WTC11 (cell line): ENCODE measurements around the gene ARMH4. TPM values are rescaled to one million over a fixed set of nuclear protein-coding genes. Genes with fewer than 3 reads are reported as not detected.

Experiments used
- ATAC-seq: fragments of 200-7000 bp; cut with Tn5 transposase; 2 replicates; pipeline ENCODE4 v1.10.0; 2021; ENCODE audit warnings: mild to moderate bottlenecking, moderate library complexity
- CTCF ChIA-PET: fragments of 300-600 bp; sonication (Branson Sonifier 250); formaldehyde crosslinking; loops from one replicate; lab custom pipeline; 2021; ENCODE audit warnings: antibody characterized with exemption; lab: Charles Lee
- POLR2A ChIA-PET: fragments of 350-600 bp; sonication (Branson Sonifier 250); formaldehyde crosslinking; loops from one replicate; lab custom pipeline; 2021; ENCODE audit warnings: antibody characterized with exemption; lab: Charles Lee
- DNase-seq: peaks from one replicate; pipeline ENCODE4 v3.0.0; 2021; ENCODE audit warnings: low spot score
- H3K27ac Mint-ChIP-seq: 2 replicates; pipeline ENCODE4 v1.8.0; 2021; ENCODE audit warnings: mixed read lengths
- H3K27me3 Mint-ChIP-seq: 2 replicates; pipeline ENCODE4 v1.8.0; 2021; ENCODE audit warnings: low read depth, mild to moderate bottlenecking, moderate library complexity, mixed read lengths
- H3K36me3 Mint-ChIP-seq: 2 replicates; pipeline ENCODE4 v1.8.0; 2021; ENCODE audit warnings: mixed read lengths
- H3K4me1 Mint-ChIP-seq: 2 replicates; pipeline ENCODE4 v1.8.0; 2022; ENCODE audit warnings: mixed read lengths
- H3K4me3 Mint-ChIP-seq: 2 replicates; pipeline ENCODE4 v1.8.0; 2021; ENCODE audit warnings: mild to moderate bottlenecking, moderate library complexity, mixed read lengths
- H3K9me3 Mint-ChIP-seq: 2 replicates; pipeline ENCODE4 v1.8.0; 2021; ENCODE audit warnings: mixed read lengths
- ATF1 ChIP-seq: sonication (generic); formaldehyde crosslinking; IDR thresholded peaks from 2 replicates; pipeline ENCODE4 v1.8.1; 2023; ENCODE audit warnings: mild to moderate bottlenecking, moderate library complexity, missing genetic modification reagents
- E2F5 ChIP-seq: sonication (generic); formaldehyde crosslinking; IDR thresholded peaks from 2 replicates; pipeline ENCODE4 v1.8.1; 2022; ENCODE audit warnings: mild to moderate bottlenecking, moderate library complexity, missing genetic modification reagents
- ELF4 ChIP-seq: sonication (generic); formaldehyde crosslinking; IDR thresholded peaks from 2 replicates; pipeline ENCODE4 v1.8.1; 2022; ENCODE audit warnings: low read depth, mild to moderate bottlenecking, moderate library complexity, missing genetic modification reagents
- FOXP4 ChIP-seq: sonication (generic); formaldehyde crosslinking; IDR thresholded peaks from 2 replicates; pipeline ENCODE4 v1.8.0; 2022; ENCODE audit warnings: mild to moderate bottlenecking, missing genetic modification reagents
- GABPB1 ChIP-seq: sonication (generic); formaldehyde crosslinking; IDR thresholded peaks from 2 replicates; pipeline ENCODE4 v1.8.1; 2023; ENCODE audit warnings: mild to moderate bottlenecking, missing genetic modification reagents
- JAZF1 ChIP-seq: fragments of 250-450 bp; sonication (Bioruptor Pico); IDR thresholded peaks from 2 replicates; pipeline ENCODE4 v1.9.0; 2021; ENCODE audit warnings: moderate library complexity, mild to moderate bottlenecking, inconsistent platforms
- JUN ChIP-seq: sonication (generic); formaldehyde crosslinking; IDR thresholded peaks from 2 replicates; pipeline ENCODE4 v1.8.0; 2023; ENCODE audit warnings: mild to moderate bottlenecking, missing genetic modification reagents
- MXD4 ChIP-seq: fragments of 250-450 bp; sonication (Bioruptor Pico); IDR thresholded peaks from 2 replicates; pipeline ENCODE4 v1.8.0; 2021; ENCODE audit warnings: mild to moderate bottlenecking, moderate library complexity, borderline replicate concordance
- NR2C2 ChIP-seq: sonication (generic); formaldehyde crosslinking; IDR thresholded peaks from 2 replicates; pipeline ENCODE4 v1.8.0; 2022; ENCODE audit warnings: mild to moderate bottlenecking, missing genetic modification reagents
- PRRX2 ChIP-seq: fragments of 250-450 bp; sonication (Bioruptor Pico); IDR thresholded peaks from 2 replicates; pipeline ENCODE4 v1.8.0; 2021; ENCODE audit warnings: mild to moderate bottlenecking
- SMAD3 ChIP-seq: sonication (generic); formaldehyde crosslinking; IDR thresholded peaks from 2 replicates; pipeline ENCODE4 v1.8.0; 2022; ENCODE audit warnings: missing genetic modification reagents, mild to moderate bottlenecking, borderline replicate concordance
- SP1 ChIP-seq: sonication (generic); formaldehyde crosslinking; conservative IDR thresholded peaks from 2 replicates; pipeline ENCODE4 v1.8.1; 2022; ENCODE audit warnings: missing genetic modification reagents
- TCF7 ChIP-seq: sonication (generic); formaldehyde crosslinking; IDR thresholded peaks from 2 replicates; pipeline ENCODE4 v1.8.0; 2022; ENCODE audit warnings: mild to moderate bottlenecking, low read depth, missing genetic modification reagents, moderate library complexity
- ZNF232 ChIP-seq: sonication (generic); formaldehyde crosslinking; IDR thresholded peaks from 2 replicates; pipeline ENCODE4 v1.8.0; 2022; ENCODE audit warnings: mild to moderate bottlenecking, missing genetic modification reagents
- ZNF425 ChIP-seq: fragments of 250-450 bp; sonication (Bioruptor Pico); conservative IDR thresholded peaks from 2 replicates; pipeline ENCODE4 v1.9.0; 2021; ENCODE audit warnings: mild to moderate bottlenecking
- total RNA-seq: library from RNA; stranded (reverse); gene quantifications from 3 replicates; pipeline ENCODE4 v1.2.3, GENCODE V29; 2021
- TF ChIP-seq, protein P1 (sequence below): sonication (generic); formaldehyde crosslinking; IDR thresholded peaks from 2 replicates; pipeline ENCODE4 v1.8.0; 2022; ENCODE audit warnings: mild to moderate bottlenecking, missing genetic modification reagents
- TF ChIP-seq, protein P2 (sequence below): sonication (generic); formaldehyde crosslinking; IDR thresholded peaks from 2 replicates; pipeline ENCODE4 v1.8.0; 2022; ENCODE audit warnings: mild to moderate bottlenecking, missing genetic modification reagents
- TF ChIP-seq, protein P3 (sequence below): sonication (generic); formaldehyde crosslinking; conservative IDR thresholded peaks from 2 replicates; pipeline ENCODE4 v1.8.1; 2023; ENCODE audit warnings: mild to moderate bottlenecking, low read depth, missing genetic modification reagents, moderate library complexity

ARMH4 gene
- total RNA-seq, 1 experiment from 2014 or later = 12.2 TPM

DNA sequence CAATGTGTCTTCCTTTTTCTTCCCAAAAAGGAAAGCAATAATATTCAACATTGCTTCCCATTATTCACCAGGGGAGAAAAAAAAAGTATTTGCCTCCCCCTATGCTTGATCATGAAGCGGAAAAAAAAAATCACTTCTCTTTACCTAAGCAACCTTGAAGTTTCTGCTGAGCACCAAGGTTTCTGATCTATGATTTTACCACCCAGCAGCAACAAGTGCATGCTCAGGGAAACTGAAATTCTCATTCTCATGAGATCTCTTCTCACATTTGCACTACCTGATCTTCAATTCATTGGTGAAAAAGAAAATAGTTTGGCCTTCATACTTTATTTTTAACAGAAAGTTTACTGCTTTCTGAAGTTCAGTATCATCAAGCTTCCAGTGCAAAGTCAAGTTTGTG lies 125.8 kb downstream of the ARMH4 start:
- no peaks in the 10 kb centered on the region for H3K27me3 Mint-ChIP-seq
- no peak overlapping the region for H3K4me3 Mint-ChIP-seq
- TF ChIP-seq, protein P1, sequence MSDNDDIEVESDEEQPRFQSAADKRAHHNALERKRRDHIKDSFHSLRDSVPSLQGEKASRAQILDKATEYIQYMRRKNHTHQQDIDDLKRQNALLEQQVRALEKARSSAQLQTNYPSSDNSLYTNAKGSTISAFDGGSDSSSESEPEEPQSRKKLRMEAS = no peak
- TF ChIP-seq GABPB1 (CRISPR knock-in tag) (no peak), MXD4 (no peak), SMAD3 (CRISPR knock-in tag) (no peak), E2F5 (no peak)
- TF ChIP-seq, protein P2, sequence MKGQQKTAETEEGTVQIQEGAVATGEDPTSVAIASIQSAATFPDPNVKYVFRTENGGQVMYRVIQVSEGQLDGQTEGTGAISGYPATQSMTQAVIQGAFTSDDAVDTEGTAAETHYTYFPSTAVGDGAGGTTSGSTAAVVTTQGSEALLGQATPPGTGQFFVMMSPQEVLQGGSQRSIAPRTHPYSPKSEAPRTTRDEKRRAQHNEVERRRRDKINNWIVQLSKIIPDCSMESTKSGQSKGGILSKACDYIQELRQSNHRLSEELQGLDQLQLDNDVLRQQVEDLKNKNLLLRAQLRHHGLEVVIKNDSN (CRISPR knock-in tag) = no peak
- TF ChIP-seq, all 79 proteins: peak for 0
- ChIA-PET CTCF (no interaction called here), POLR2A (no interaction called here)
- no peaks in the 10 kb centered on the region for H3K4me1 Mint-ChIP-seq
- ATAC-seq (no peak), DNase-seq (no peak)
- no peaks in the 10 kb centered on the region for H3K36me3 Mint-ChIP-seq
- no peaks in the 10 kb centered on the region for H3K9me3 Mint-ChIP-seq
- H3K27ac Mint-ChIP-seq = no peak overlapping the region

GRCh38 chr14:58014778-58015177 lies 137.2 kb downstream of the ARMH4 start:
- Mint-ChIP-seq H3K4me1 (no peaks in the 10 kb centered on the region), H3K27me3 (no peaks in the 10 kb centered on the region), H3K9me3 (peaks cover 9% of the 10 kb centered on the region), H3K4me3 (no peak overlapping the region), H3K36me3 (no peaks in the 10 kb centered on the region), H3K27ac (no peak overlapping the region)
- POLR2A ChIA-PET = no interaction called here
- TF ChIP-seq, protein P3, sequence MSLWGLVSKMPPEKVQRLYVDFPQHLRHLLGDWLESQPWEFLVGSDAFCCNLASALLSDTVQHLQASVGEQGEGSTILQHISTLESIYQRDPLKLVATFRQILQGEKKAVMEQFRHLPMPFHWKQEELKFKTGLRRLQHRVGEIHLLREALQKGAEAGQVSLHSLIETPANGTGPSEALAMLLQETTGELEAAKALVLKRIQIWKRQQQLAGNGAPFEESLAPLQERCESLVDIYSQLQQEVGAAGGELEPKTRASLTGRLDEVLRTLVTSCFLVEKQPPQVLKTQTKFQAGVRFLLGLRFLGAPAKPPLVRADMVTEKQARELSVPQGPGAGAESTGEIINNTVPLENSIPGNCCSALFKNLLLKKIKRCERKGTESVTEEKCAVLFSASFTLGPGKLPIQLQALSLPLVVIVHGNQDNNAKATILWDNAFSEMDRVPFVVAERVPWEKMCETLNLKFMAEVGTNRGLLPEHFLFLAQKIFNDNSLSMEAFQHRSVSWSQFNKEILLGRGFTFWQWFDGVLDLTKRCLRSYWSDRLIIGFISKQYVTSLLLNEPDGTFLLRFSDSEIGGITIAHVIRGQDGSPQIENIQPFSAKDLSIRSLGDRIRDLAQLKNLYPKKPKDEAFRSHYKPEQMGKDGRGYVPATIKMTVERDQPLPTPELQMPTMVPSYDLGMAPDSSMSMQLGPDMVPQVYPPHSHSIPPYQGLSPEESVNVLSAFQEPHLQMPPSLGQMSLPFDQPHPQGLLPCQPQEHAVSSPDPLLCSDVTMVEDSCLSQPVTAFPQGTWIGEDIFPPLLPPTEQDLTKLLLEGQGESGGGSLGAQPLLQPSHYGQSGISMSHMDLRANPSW = no peak
- TF ChIP-seq PRRX2 (CRISPR knock-in tag) (no peak), SP1 (CRISPR knock-in tag) (no peak), ATF1 (CRISPR knock-in tag) (no peak), ZNF232 (CRISPR knock-in tag) (no peak), FOXP4 (CRISPR knock-in tag) (no peak), TCF7 (CRISPR knock-in tag) (no peak), NR2C2 (CRISPR knock-in tag) (no peak), ELF4 (CRISPR knock-in tag) (no peak), JAZF1 (CRISPR knock-in tag) (no peak), JUN (CRISPR knock-in tag) (no peak), ZNF425 (no peak), SMAD3 (CRISPR knock-in tag) (no peak)
- no peak for DNase-seq
- CTCF ChIA-PET = no interaction called here
- ATAC-seq = peak; percentile 84
